Activated CD8-positive, alpha-beta T cell treated with anti-CD3 and anti-CD28 coated beads for 36 hours (primary cell): ENCODE data around the gene F11. TPM values are rescaled to one million over a fixed set of nuclear protein-coding genes. Genes with fewer than 3 reads are reported as not detected.
"Not testable (repeated sequence)": the region's sequence is repeated elsewhere in the genome, so short reads cannot be mapped to it uniquely, and the experiment has no call there.

ENCODE experiments used
- ATAC-seq: fragments of 200-7000 bp; cut with Tn5 transposase; one replicate; pipeline ENCODE4 v1.10.0; 2021; ENCODE audit warnings: mild to moderate bottlenecking, moderate library complexity
- CTCF ChIA-PET: fragments of 350-600 bp; sonication (Branson Sonifier 250); formaldehyde crosslinking; loops from one replicate; lab custom pipeline; 2021; ENCODE audit warnings: antibody characterized with exemption; lab: Charles Lee
- POLR2A ChIA-PET: fragments of 350-600 bp; sonication (Branson Sonifier 250); formaldehyde crosslinking; loops from one replicate; lab custom pipeline; 2021; ENCODE audit warnings: antibody characterized with exemption; lab: Charles Lee
- DNase-seq: peaks from one replicate; pipeline ENCODE4 v3.0.0-alpha.2; 2020
- H3K27ac Mint-ChIP-seq: one replicate; pipeline ENCODE4 v1.8.0; 2021; ENCODE audit warnings: mild to moderate bottlenecking, mixed read lengths
- H3K27me3 Mint-ChIP-seq: one replicate; pipeline ENCODE4 v1.8.0; 2021; ENCODE audit warnings: mixed read lengths
- H3K36me3 Mint-ChIP-seq: one replicate; pipeline ENCODE4 v1.8.0; 2021; ENCODE audit warnings: low read depth, mixed read lengths
- H3K4me1 Mint-ChIP-seq: one replicate; pipeline ENCODE4 v1.8.0; 2021; ENCODE audit warnings: low read depth, mixed read lengths
- H3K4me3 Mint-ChIP-seq: one replicate; pipeline ENCODE4 v1.8.0; 2021; ENCODE audit warnings: mild to moderate bottlenecking, moderate library complexity, mixed read lengths
- H3K9me3 Mint-ChIP-seq: one replicate; pipeline ENCODE4 v1.8.0; 2021; ENCODE audit warnings: mixed read lengths
- intact Hi-C: fragments of 100-400 bp; cut with micrococcal nuclease; formaldehyde crosslinking; loops from one replicate; pipeline ENCODE4 v1.10.0; 2022
- total RNA-seq, 2 experiments: library from RNA; stranded (reverse); gene quantifications; one replicate each; pipeline ENCODE4 v1.2.3, GENCODE V29; 2021
- TF ChIP-seq, protein P1 (sequence below): fragments of 200-600 bp; IDR thresholded peaks from one replicate; pipeline ENCODE4 v1.8.0; 2022; ENCODE audit warnings: antibody characterized with exemption, mild to moderate bottlenecking

The F11 gene
- total RNA-seq, 2 experiments from 2014 or later = not detected

DNA sequence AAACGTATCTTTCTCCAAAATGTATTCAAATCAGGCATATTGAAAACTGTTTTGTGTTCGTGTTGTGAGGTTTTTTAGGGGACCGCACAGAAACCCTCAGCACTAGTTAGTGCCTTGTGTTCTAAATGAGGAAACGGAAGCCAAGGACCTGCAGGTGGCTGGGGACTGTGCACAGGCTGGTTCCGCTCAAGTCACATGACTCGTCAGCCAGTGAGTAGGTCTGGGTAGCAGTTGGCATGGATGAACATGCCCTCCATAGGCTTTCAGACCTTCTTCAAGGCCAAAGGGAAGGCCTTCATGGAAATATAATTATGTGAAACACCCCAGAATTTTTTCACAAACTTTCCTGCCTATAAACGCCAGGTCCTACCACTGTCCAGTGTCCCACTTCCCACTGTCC is 1.3 kb upstream of the F11 start:
- POLR2A ChIA-PET = no interaction called here
- Mint-ChIP-seq H3K27ac (no peak overlapping the region), H3K4me1 (no peaks in the 10 kb centered on the region), H3K4me3 (no peak overlapping the region), H3K27me3 (peaks cover 19% of the 10 kb centered on the region), H3K36me3 (no peaks in the 10 kb centered on the region), H3K9me3 (no peaks in the 10 kb centered on the region)
- intact Hi-C loops = no loop called here
- CTCF ChIA-PET = no interaction called here
- DNase-seq (no peak), ATAC-seq (no peak)
- TF ChIP-seq, protein P1, sequence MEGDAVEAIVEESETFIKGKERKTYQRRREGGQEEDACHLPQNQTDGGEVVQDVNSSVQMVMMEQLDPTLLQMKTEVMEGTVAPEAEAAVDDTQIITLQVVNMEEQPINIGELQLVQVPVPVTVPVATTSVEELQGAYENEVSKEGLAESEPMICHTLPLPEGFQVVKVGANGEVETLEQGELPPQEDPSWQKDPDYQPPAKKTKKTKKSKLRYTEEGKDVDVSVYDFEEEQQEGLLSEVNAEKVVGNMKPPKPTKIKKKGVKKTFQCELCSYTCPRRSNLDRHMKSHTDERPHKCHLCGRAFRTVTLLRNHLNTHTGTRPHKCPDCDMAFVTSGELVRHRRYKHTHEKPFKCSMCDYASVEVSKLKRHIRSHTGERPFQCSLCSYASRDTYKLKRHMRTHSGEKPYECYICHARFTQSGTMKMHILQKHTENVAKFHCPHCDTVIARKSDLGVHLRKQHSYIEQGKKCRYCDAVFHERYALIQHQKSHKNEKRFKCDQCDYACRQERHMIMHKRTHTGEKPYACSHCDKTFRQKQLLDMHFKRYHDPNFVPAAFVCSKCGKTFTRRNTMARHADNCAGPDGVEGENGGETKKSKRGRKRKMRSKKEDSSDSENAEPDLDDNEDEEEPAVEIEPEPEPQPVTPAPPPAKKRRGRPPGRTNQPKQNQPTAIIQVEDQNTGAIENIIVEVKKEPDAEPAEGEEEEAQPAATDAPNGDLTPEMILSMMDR = no peak

DNA sequence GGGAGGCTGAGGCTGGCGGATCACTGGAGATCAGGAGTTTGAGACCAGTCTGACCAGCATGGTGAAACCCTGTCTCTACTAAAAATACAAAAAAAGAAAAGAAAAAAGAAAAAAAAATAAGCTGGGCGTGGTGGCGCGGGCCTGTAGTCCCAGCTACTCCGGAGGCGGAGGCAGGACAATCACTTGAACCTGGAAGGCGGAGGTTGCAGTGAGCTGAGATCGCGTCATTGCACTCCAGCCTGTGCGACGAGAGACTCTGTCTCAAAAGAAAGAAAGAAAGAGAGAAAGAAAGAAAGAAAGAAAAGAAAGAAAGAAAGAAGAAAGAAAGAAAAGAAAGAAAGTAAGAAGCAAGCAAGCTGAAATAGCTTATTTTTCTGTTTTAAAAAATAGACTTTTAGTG is 739 bp upstream of the F11 start:
- H3K4me1 Mint-ChIP-seq, ATAC-seq, intact Hi-C loops, H3K4me3 Mint-ChIP-seq, H3K27ac Mint-ChIP-seq, CTCF ChIA-PET, DNase-seq, POLR2A ChIA-PET, H3K9me3 Mint-ChIP-seq, H3K36me3 Mint-ChIP-seq: not testable (repeated sequence)
- H3K27me3 Mint-ChIP-seq = peaks cover 19% of the 10 kb centered on the region

DNA sequence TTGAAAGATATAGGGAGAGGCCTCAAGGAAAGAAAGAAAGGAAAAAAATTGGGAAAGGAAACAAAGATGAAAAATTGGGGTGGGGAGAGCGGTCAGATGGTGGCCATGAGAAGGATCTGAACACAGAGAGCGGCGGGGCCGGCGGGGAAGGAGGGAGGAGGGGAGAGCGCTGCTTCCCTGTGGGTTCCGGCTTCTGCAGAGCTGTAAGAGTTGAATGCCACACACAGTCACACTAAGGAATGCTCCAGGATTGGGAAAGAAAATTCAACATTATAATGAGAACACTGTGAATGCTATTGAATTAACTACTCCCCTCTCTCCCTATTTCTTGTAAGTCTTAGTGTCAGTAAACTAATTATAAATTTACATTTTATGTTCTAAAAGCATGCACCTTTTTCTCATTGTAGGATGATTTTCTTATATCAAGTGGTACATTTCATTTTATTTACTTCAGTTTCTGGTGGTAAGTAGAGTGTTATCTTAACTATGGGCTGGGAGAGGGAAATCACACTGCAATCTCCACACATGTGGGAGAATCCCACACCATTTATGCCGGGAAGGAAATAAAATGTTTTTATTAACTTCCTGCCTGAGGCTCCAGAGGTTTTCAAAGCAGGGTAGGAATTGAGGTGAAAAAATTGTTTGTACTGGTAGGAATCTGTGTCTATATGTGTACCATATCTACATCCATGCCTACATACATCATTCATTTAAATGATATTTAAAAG is 904 bp downstream of the F11 start:
- Mint-ChIP-seq H3K27me3 (peaks cover 23% of the 10 kb centered on the region), H3K9me3 (no peaks in the 10 kb centered on the region), H3K4me1 (no peaks in the 10 kb centered on the region), H3K4me3 (no peak overlapping the region), H3K36me3 (no peaks in the 10 kb centered on the region), H3K27ac (no peak overlapping the region)
- TF ChIP-seq, protein P1 = no peak
- intact Hi-C loops = no loop called here
- CTCF ChIA-PET = no interaction called here
- no peak for DNase-seq
- POLR2A ChIA-PET = no interaction called here
- no peak for ATAC-seq

DNA sequence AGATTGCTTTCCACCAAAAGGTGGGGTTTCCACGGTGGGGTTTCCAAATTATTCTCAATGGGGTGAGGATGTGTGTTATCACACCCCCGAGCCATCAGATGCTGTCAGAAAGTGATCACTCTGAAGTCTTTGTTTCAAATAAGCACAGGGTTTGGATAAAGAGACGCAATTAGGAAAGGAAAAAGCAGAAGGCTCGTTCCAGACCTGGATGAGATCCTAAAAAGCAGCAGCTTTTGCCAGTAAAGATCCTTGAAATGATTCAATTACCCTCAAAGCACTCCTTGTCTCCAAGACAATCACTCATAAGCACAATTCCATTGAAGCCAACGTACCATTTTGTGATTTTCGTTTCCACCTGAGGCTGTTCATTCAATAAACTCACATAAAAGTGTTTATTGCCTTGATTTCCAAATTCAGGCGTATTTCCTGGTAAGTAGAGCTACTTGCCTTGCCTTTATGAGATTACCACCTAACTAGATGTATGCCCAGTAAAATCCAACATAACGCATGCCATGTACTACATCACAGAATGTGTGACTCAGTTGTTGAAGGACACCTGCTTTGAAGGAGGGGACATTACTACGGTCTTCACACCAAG is 5.2 kb downstream of the F11 start:
- no peak for DNase-seq
- Mint-ChIP-seq H3K4me3 (no peak overlapping the region), H3K4me1 (no peaks in the 10 kb centered on the region), H3K27ac (no peak overlapping the region), H3K27me3 (peaks cover 17% of the 10 kb centered on the region), H3K36me3 (no peaks in the 10 kb centered on the region), H3K9me3 (no peaks in the 10 kb centered on the region)
- ChIA-PET POLR2A (no interaction called here), CTCF (no interaction called here)
- TF ChIP-seq, protein P1 = no peak
- ATAC-seq = no peak
- intact Hi-C loops = no loop called here

DNA sequence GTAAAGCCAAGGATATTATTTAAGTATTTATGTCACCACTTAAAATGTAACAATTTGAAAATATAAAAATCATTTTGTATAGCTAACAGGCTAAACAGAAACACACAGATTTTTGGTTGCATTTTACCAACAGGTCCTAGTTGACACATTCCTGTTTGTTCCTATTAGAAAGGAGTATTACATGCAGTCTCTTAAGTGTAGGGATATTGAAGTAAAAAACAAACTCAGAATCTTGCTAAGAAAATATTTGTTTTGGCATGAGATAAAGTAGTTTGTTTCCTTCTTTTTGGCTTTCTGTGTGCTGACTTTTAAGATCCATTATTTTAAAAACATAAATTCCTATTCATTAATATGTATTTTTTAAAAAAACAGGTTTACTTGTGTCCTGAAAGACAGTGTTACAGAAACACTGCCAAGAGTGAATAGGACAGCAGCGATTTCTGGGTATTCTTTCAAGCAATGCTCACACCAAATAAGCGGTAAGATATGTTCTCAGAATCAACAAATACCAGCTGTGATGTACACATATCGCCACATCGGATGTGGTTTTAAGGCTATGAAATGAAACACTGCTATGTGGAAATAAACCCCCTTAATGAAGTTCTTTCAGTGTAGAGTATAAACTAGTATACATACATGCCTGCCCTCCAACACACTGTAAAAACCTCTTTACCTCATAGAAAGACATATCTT is 6.9 kb downstream of the F11 start:
- ChIA-PET POLR2A (no interaction called here), CTCF (no interaction called here)
- Mint-ChIP-seq H3K27me3 (peaks cover 9% of the 10 kb centered on the region), H3K9me3 (no peaks in the 10 kb centered on the region), H3K4me3 (no peak overlapping the region), H3K27ac (no peak overlapping the region), H3K4me1 (no peaks in the 10 kb centered on the region), H3K36me3 (no peaks in the 10 kb centered on the region)
- TF ChIP-seq, protein P1 = no peak
- DNase-seq (no peak), ATAC-seq (no peak)
- intact Hi-C loops = no loop called here

DNA sequence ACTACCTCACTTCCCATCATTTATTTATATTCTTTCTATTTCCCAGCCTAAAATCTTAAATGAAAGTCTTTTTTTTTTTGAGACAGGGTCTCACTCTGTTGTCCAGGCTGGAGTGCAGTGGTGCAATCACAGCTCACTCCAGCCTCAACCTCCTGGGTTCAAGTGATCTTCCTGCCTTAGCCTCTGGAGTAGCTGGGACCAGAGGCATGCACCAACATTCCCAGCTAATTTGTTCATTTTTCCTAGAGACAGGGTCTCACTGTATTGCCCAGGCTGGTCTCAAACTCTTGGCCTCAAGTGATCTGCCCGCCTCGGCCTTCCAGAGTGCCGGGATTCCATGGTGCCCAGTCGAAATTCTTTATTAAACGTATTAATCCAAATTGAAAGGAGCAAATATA is 7.4 kb downstream of the F11 start:
- POLR2A ChIA-PET, DNase-seq, H3K9me3 Mint-ChIP-seq, H3K4me3 Mint-ChIP-seq, H3K36me3 Mint-ChIP-seq, intact Hi-C loops, H3K4me1 Mint-ChIP-seq, CTCF ChIA-PET, H3K27ac Mint-ChIP-seq, ATAC-seq, H3K27me3 Mint-ChIP-seq: not testable (repeated sequence)
